Transverse colon (tissue), 4 donors: ENCODE results near the gene UBAC2. TPM values are rescaled to one million over a fixed set of nuclear protein-coding genes. Genes with fewer than 3 reads are reported as not detected.
"Not testable (repeated sequence)": the region's sequence is repeated elsewhere in the genome, so short reads cannot be mapped to it uniquely, and the experiment has no call there.

Source experiments
- DNase-seq: peaks from one replicate; pipeline ENCODE4 v3.0.0-alpha.2; 2019
- H3K27ac ChIP-seq, 4 donors: fragments of 200-600 bp; sonication (generic); 2 replicates each; pipeline ENCODE4 v1.5.1; 2016 to 2018; ENCODE audit warnings: inconsistent platforms in 4 of 4
- H3K27me3 ChIP-seq: fragments of 200-600 bp; sonication (generic); 2 replicates; pipeline ENCODE4 v1.5.1; 2017; ENCODE audit warnings: inconsistent platforms
- H3K36me3 ChIP-seq, 4 donors: fragments of 200-600 bp; sonication (generic); 2 replicates each; pipeline ENCODE4 v1.5.1; 2017 to 2019; ENCODE audit warnings: inconsistent platforms in 4 of 4
- H3K4me1 ChIP-seq, 4 donors: fragments of 200-600 bp; sonication (generic); 2 replicates each; pipeline ENCODE4 v1.5.1; 2017 to 2020; ENCODE audit warnings: inconsistent platforms in 4 of 4
- H3K4me3 ChIP-seq, 4 donors: fragments of 200-600 bp; sonication (generic); 1 replicate in 1 of 4; 2 replicates in 3 of 4; pipeline versions ENCODE4 v1.5.1 to v1.6.1; 2017 to 2019; ENCODE audit warnings: inconsistent platforms in 4 of 4
- H3K9me3 ChIP-seq, 2 donors: fragments of 200-600 bp; sonication (generic); 2 replicates each; pipeline ENCODE4 v1.5.1; 2017 to 2019; ENCODE audit warnings: inconsistent platforms in 2 of 2
- CTCF ChIP-seq, 5 experiments: fragments of 200-600 bp in 3 of 5; fragments of 450-650 bp in 2 of 5; sonication (generic) in 3 of 5; IDR thresholded peaks; 1 replicate in 2 of 5; 2 replicates in 3 of 5; pipeline ENCODE4 v1.5.1; 2016 to 2017; ENCODE audit warnings: antibody characterized with exemption in 5 of 5, inconsistent platforms in 3 of 5, mild to moderate bottlenecking in 2 of 5, moderate library complexity in 1 of 5
- EP300 ChIP-seq: sonication (generic); formaldehyde crosslinking; IDR thresholded peaks from one replicate; pipeline ENCODE4 v1.6.1; 2017; ENCODE audit warnings: antibody characterized with exemption, low read depth
- POLR2A ChIP-seq: fragments of 450-650 bp; IDR thresholded peaks from one replicate; pipeline ENCODE4 v1.6.1; 2016; ENCODE audit warnings: antibody characterized with exemption, mild to moderate bottlenecking, moderate library complexity
- POLR2AphosphoS5 ChIP-seq, 3 donors: sonication (generic); formaldehyde crosslinking; IDR thresholded peaks; one replicate each; pipeline ENCODE4 v1.6.1; 2016; ENCODE audit warnings: antibody characterized with exemption in 3 of 3
- WGBS, 2 donors: methylation state at CpG; one replicate each; pipeline ENCODE4 v1.1.5; 2018; ENCODE audit warnings: low coverage in 1 of 2; 5-methylcytosine and 5-hydroxymethylcytosine counted together
- in situ Hi-C, 4 donors: fragments of 200-750 bp; cut with MboI; loops; one replicate each; pipeline versions ENCODE4 v1.15.0 to v1.15.1; 2017; ENCODE audit warnings: low sequenced_read_pairs in 3 of 4, low pct_ligation_motif_present in 1 of 4, low pct_unique_long_range_greater_than_20kb in 1 of 4
- intact Hi-C: fragments of 100-400 bp; cut with DNase I; formaldehyde crosslinking; loops from one replicate; pipeline ENCODE4 v1.15.1; 2023; ENCODE audit warnings: low total_unique reads
- total RNA-seq, 4 donors: library from RNA; depleted of rRNA; stranded (reverse); fragments of >200 nt; gene quantifications; one replicate each; pipeline ENCODE4 v1.1.0, GENCODE V29; 2016

The UBAC2 gene
- total RNA-seq, 4 donors from 2014 or later = 34.4 to 77.3 (median 66.5) TPM

GRCh38 chr13:99390601-99391000 is 189.9 kb downstream of the UBAC2 start:
- H3K27ac ChIP-seq = no peak overlapping the region
- no peak for DNase-seq
- TF ChIP-seq EP300 (no peak), POLR2A (no peak), POLR2AphosphoS5 (IDR thresholded peaks at IDR 0.05) (no peak), CTCF (IDR thresholded peaks at IDR 0.05) (no peak)
- 93% methylated on average over 13 of the region's 13 CpGs; no CpG with 5 or more reads in 1 of the 2 donors for WGBS, 2 donors
- no peak overlapping the region for H3K4me3 ChIP-seq
- no peaks in the 10 kb centered on the region for H3K4me1 ChIP-seq
- H3K36me3 ChIP-seq = no peaks in the 10 kb centered on the region
- intact Hi-C loops (no loop called here), in situ Hi-C loops (no loop called here)
- H3K9me3 ChIP-seq = no peaks in the 10 kb centered on the region
- no peaks in the 10 kb centered on the region for H3K27me3 ChIP-seq

GRCh38 chr13:99391781-99392469 is 191.3 kb downstream of the UBAC2 start:
- intact Hi-C loops = no loop called here
- Histone ChIP-seq H3K36me3 (no peaks in the 10 kb centered on the region), H3K4me3 (no peak overlapping the region), H3K4me1 (no peaks in the 10 kb centered on the region), H3K27ac (no peak overlapping the region), H3K9me3 (no peaks in the 10 kb centered on the region), H3K27me3 (no peaks in the 10 kb centered on the region)
- TF ChIP-seq CTCF (IDR thresholded peaks at IDR 0.05) (no peak), POLR2AphosphoS5 (IDR thresholded peaks at IDR 0.05) (no peak), EP300 (no peak), POLR2A (no peak)
- in situ Hi-C loops = no loop called here
- no peak for DNase-seq
- WGBS, 2 donors = 79 to 86% methylated on average over 3 to 11 of the region's 11 CpGs

- intact Hi-C loops = no loop called here
- H3K4me3 ChIP-seq = no peak overlapping the region
- TF ChIP-seq EP300 = no peak
- no peak for TF ChIP-seq POLR2A
- TF ChIP-seq POLR2AphosphoS5 (IDR thresholded peaks at IDR 0.05) = no peak
- no peak for TF ChIP-seq CTCF (IDR thresholded peaks at IDR 0.05)
These were observed 191.9 kb downstream of the UBAC2 start for GRCh38 chr13:99392470-99393135.

GRCh38 chr13:99393391-99393790 is 192.7 kb downstream of the UBAC2 start:
- H3K27me3 ChIP-seq, in situ Hi-C loops, intact Hi-C loops, H3K27ac ChIP-seq, H3K9me3 ChIP-seq, H3K36me3 ChIP-seq, H3K4me1 ChIP-seq, DNase-seq, H3K4me3 ChIP-seq: not testable (repeated sequence)
- WGBS, 2 donors = 88 to 95% methylated on average over 7 of the region's 7 CpGs

More at GRCh38 chr13:99392470-99393135, 191.9 kb downstream of the UBAC2 start:
- no peaks in the 10 kb centered on the region for H3K4me1 ChIP-seq
- no peaks in the 10 kb centered on the region for H3K27me3 ChIP-seq
- H3K36me3 ChIP-seq = no peaks in the 10 kb centered on the region
- WGBS, 2 donors = 74 to 80% methylated on average over 2 to 13 of the region's 13 CpGs
- in situ Hi-C loops = no loop called here
- DNase-seq = no peak
- H3K27ac ChIP-seq = no peak overlapping the region
- H3K9me3 ChIP-seq = no peaks in the 10 kb centered on the region
